Thyroid gland (tissue), 4 donors: ENCODE measurements around the gene HELLS.

ENCODE experiments used
- POLR2A ChIP-seq, 2 donors: fragments of 450-650 bp; IDR thresholded peaks; one replicate each; pipeline ENCODE4 v1.6.1; 2017; ENCODE audit warnings: antibody characterized with exemption in 2 of 2, mild to moderate bottlenecking in 2 of 2, moderate library complexity in 1 of 2
- TF ChIP-seq, protein P1 (sequence below), 6 experiments: fragments of 200-600 bp in 3 of 6; fragments of 450-650 bp in 3 of 6; sonication (generic) in 3 of 6; IDR thresholded peaks; one replicate each; pipeline ENCODE4 v1.5.1; 2016 to 2019; ENCODE audit warnings: antibody characterized with exemption in 6 of 6, mild to moderate bottlenecking in 2 of 6, inconsistent platforms in 1 of 6, moderate library complexity in 1 of 6

DNA sequence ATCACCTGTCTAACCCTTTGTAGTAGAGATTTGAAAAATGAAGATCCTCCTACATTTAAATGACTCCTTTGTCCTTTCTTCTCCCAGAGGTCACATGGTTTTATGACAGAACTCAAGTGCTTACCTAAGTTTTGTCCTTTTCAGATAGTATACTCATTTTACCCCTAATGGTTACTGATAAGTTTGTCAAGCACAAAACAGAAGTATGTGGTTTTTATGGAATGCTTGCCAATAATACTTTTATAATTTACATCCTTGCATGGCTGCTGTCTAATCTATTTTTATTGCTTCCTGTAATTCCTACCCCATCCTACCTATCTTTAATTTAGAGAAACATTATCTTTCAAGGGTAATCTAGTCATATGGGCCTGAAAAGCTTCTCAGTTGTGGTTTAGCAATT lies 37.5 kb downstream of the HELLS start:
- no peak for TF ChIP-seq POLR2A (IDR thresholded peaks at IDR 0.05)
- TF ChIP-seq, protein P1, sequence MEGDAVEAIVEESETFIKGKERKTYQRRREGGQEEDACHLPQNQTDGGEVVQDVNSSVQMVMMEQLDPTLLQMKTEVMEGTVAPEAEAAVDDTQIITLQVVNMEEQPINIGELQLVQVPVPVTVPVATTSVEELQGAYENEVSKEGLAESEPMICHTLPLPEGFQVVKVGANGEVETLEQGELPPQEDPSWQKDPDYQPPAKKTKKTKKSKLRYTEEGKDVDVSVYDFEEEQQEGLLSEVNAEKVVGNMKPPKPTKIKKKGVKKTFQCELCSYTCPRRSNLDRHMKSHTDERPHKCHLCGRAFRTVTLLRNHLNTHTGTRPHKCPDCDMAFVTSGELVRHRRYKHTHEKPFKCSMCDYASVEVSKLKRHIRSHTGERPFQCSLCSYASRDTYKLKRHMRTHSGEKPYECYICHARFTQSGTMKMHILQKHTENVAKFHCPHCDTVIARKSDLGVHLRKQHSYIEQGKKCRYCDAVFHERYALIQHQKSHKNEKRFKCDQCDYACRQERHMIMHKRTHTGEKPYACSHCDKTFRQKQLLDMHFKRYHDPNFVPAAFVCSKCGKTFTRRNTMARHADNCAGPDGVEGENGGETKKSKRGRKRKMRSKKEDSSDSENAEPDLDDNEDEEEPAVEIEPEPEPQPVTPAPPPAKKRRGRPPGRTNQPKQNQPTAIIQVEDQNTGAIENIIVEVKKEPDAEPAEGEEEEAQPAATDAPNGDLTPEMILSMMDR (IDR thresholded peaks at IDR 0.05): no peak
